ENCODE measurements around the gene ZC3H18. TPM values are rescaled to one million over a fixed set of nuclear protein-coding genes. Genes with fewer than 3 reads are reported as not detected.

Gene ZC3H18
- total and polyA plus RNA-seq, 10 of the 15 experiments (the other 5 are each of a cell fraction or from before 2014, with no cell fraction given): 1.0 to 58.3 (median 22.4) TPM

- TF ChIP-seq CBFB (IDR thresholded peaks at IDR 0.05; ENCODE audit: low read depth) (0 out of 2 replicates have a peak, but pooled peaks have one; percentile 40), NR2C1 (IDR thresholded peaks at IDR 0.05) (0 out of 2 replicates have a peak, but pooled peaks have one; percentile 10), SMC3 (IDR thresholded peaks at IDR 0.05; ENCODE audit: borderline replicate concordance, low read length) (no peak), TARDBP (IDR thresholded peaks at IDR 0.05; ENCODE audit: borderline replicate concordance) (peak; percentile 68; the same call in 1 of the 2 replicates), TCF12 (IDR thresholded peaks at IDR 0.05; ENCODE audit: low read depth, low read length) (0 out of 2 replicates have a peak, but pooled peaks have one; percentile 18), MEF2B (IDR thresholded peaks at IDR 0.05; ENCODE audit: partially characterized antibody, poor library complexity, severe bottlenecking) (peak; percentile 12), IKZF2 (IDR thresholded peaks at IDR 0.05) (no peak), POLR2A (IDR thresholded peaks at IDR 0.05; ENCODE audit: low read depth, low read length) (peak; percentile 92), GATAD2B (conservative IDR thresholded peaks at IDR 0.05; ENCODE audit: low read depth) (peak; percentile 81), DPF2 (IDR thresholded peaks at IDR 0.05) (no peak), ATF2 (IDR thresholded peaks at IDR 0.05; ENCODE audit: low read length) (no peak), HDAC6 (IDR thresholded peaks at IDR 0.05; ENCODE audit: unreplicated experiment) (no peak), MTA3 (IDR thresholded peaks at IDR 0.05; ENCODE audit: borderline replicate concordance, low read length) (no peak), CREM (IDR thresholded peaks at IDR 0.05; ENCODE audit: low read depth) (peak; percentile 99), RAD51 (IDR thresholded peaks at IDR 0.05) (peak; percentile 98), STAT1 (conservative IDR thresholded peaks at IDR 0.05) (no peak), NFYB (IDR thresholded peaks at IDR 0.05; ENCODE audit: insufficient read depth, low read depth, low read length) (no peak), YY1 (IDR thresholded peaks at IDR 0.05; ENCODE audit: low read depth, low read length) (peak; percentile 98), PKNOX1 (IDR thresholded peaks at IDR 0.05) (no peak), USF1 (IDR thresholded peaks at IDR 0.05; ENCODE audit: borderline replicate concordance, extremely low read length, insufficient read depth, low read depth, low read length) (peak; percentile 94), IKZF1 (conservative IDR thresholded peaks at IDR 0.05) (peak; percentile 94), RELB (IDR thresholded peaks at IDR 0.05; ENCODE audit: low read depth) (peak; percentile 90), ZNF384 (IDR thresholded peaks at IDR 0.05; ENCODE audit: borderline replicate concordance, low read depth, low read length) (no peak), POU2F2 (IDR thresholded peaks at IDR 0.05; ENCODE audit: borderline replicate concordance, low read depth, low read length) (0 out of 3 replicates have a peak, but pooled peaks have one; percentile 36), ATF3 (IDR thresholded peaks at IDR 0.05; ENCODE audit: borderline replicate concordance, extremely low read depth, low read depth, low read length) (peak; percentile 82; the same call in 1 of the 2 replicates), NBN (IDR thresholded peaks at IDR 0.05) (peak; percentile 71; the same call in 1 of the 2 replicates), CEBPB (IDR thresholded peaks at IDR 0.05; ENCODE audit: borderline replicate concordance in 1 of 2, low read depth in 2 of 2, low read length in 2 of 2) (no peak)
Measured at GRCh38 chr16:88569985-88570690, at the start of gene ZC3H18 (continued).

Data from GM12878 (cell line).